Left renal pelvis (tissue), 4 donors: ENCODE results near the gene ZDHHC8. TPM values are rescaled to one million over a fixed set of nuclear protein-coding genes. Genes with fewer than 3 reads are reported as not detected.

ENCODE experiments used
- DNase-seq, 4 donors: peaks; one replicate each; pipeline ENCODE4 v3.0.0-alpha.2; 2013; ENCODE audit warnings: low read depth in 4 of 4, low spot score in 3 of 4
- polyA plus RNA-seq, 4 donors: library from polyadenylated mRNA; unstranded; fragments of 120-200 nt; gene quantifications; one replicate each; pipeline ENCODE4 v1.2.1, GENCODE V29; 2013; ENCODE audit not compliant: insufficient read length in 4 of 4

ZDHHC8 gene
- polyA plus RNA-seq, 4 donors = 32.9 to 63.5 (median 43.9) TPM

DNA sequence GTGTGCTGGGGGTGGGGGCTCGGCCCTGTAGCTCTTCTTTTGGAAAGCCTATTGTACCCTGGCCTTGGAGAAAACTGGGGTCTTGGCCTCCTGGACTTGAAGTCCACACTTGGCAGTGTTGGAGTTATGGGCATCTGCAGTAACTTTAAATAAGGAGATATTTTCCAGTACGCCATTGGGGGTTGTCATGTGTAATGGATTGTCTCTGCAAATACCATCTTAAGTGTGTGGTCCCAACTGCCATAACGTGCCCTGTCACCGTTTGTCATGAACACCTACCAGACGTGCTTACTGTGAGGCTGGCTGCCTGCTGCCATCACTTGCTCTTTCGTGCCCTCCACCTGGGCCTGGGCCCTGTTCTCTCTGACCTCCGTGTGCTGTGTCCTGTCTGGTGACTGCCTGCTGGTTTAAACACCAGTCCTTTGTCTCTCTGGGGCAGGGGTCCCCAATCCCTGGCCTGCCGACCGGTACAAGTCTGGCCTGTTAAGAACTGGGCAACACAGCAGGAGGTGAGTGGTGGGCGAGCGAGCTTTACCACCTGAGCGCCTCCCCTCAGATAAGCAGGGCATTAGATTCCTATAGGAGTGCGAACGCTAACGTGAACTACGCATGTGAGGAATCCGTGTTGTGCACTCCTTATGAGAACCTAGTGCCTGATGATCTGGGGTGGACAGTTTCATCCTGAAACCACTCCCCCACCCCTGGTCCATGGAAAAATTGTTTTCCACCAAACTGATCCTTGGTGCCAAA, 3.6 kb upstream of the ZDHHC8 start:
- DNase-seq = no peak

DNA sequence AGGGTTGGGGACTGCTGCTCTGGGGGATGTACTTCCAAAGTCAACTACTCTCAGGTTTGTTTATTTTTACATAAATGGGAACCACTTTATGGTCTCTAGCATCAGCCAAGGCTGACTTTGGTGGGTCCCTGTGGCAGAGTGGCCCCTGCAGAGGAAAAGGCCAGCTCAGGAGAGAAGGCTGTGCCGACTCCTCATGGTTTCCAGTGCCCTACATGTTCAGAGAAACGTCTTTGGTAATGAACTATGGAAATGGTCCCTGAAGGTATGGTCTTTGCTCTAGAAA, 3.0 kb upstream of the ZDHHC8 start:
- no peak for DNase-seq

DNA sequence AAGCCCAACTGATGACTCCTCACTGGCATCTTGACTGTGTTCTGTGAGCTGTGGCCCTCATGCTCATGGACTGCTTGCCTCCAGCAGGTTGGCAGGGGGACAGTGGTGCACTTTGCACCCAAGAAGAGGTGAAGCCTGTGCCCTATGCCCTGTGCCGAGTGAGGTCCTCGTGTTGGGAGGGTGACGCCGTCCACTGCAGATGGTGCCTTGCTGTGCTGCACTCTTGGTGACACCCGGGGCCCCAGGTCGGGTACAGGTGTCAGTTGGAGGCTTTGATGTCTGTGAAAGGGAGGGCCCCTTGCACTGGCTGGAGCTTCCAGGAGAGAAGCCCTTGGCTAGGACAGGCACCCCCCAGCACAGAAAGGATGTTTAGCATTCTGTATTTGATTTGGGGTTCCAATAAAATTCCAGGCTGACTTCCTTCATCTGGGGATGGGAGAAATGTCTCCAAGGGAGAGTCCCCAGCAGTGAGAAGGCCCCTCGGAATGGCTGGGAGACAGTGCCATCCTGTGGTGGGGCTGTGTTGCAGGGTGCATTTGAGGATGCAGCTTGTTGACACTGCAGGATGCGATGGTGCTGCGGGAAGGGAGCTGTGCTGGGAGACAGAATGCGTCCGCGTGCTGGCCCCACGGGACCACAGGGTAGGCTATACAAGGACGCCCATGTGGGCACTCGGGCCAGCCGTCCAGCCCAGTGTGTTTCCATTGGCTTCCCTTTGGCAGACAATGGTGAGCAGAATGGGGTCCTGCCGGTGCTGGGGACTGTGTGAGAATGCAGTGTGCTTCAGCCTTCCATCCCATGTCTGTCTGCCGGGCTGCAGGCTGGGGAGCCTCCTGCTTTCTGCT, 2.5 kb upstream of the ZDHHC8 start:
- no peak for DNase-seq

DNA sequence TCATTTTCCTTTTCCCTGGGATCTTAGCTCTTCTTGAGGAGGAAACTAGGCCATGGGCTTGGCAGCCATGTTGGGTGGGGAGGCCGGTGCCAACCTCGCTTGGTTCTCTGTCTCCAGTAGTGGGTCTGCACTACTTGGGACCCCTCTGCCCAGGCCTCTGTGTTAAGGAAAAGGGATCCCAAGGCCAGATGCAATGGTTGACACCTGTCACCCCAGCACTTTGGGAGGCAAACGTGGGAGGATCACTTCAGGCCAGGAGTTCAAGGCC, 1.9 kb upstream of the ZDHHC8 start:
- DNase-seq = no peak

DNA sequence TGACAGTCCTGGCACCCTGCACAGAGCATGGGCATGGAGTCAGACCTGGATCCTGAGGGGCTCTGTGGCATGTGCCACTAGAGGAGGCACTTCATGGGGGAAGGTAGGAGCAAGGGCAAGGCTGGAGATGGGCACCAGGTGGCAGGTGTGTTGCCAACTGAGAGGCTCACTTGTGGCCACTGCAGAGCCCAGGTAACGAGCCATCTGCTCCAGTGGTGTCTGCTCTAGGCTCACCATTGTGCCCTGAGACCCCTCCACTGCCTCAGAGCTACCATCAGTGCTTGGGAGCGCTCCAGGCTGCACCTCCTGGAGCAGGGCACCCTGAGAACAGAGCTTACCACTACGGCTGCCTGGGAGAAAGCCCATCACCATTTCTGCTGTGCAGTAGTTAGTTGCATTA, 1.3 kb upstream of the ZDHHC8 start:
- no peak for DNase-seq

DNA sequence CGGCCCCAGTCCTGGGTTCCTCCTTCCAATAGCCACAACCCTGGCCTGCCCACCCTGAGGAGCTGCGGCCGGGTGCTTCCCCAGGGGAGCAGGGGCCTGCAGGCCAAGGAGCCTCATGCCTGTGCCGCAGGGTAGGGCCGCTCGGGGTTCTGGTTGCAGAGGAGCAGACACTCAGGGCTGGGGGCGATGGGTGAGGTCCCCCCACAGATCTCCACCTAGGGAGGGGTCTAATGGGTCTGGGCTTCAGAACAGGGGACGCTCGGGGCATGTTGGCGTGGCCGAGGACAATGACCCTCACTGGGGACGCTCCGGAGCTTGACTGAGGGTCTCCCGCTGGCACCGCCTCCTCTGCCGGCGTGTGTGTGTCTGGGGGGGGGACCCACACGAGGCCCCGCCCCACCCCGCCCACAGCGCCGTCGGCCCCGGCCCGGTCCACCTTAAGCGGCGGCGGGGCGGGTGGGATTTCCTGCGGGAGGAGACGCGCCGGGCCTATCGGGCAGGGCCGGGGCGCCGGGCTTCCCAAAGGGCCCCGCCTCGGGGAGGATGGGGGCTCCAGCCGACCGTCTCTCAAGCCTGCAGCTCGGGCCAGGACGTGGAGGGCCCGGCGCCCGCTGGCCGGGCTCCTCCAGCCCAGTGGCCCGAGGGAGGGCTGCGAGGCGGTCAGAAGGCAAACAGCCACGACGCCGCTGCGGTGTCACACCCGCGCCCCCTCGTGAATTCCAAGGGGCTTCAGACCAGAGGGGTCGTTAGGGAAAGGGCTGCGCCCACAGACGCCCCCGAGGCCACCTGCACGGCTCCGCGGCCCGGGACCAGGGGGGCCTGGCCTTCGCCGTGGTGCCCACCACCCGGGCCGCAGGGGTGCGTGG, 640 bp upstream of the ZDHHC8 start:
- DNase-seq = peak; percentile 39 to 68 (median 58)

DNA sequence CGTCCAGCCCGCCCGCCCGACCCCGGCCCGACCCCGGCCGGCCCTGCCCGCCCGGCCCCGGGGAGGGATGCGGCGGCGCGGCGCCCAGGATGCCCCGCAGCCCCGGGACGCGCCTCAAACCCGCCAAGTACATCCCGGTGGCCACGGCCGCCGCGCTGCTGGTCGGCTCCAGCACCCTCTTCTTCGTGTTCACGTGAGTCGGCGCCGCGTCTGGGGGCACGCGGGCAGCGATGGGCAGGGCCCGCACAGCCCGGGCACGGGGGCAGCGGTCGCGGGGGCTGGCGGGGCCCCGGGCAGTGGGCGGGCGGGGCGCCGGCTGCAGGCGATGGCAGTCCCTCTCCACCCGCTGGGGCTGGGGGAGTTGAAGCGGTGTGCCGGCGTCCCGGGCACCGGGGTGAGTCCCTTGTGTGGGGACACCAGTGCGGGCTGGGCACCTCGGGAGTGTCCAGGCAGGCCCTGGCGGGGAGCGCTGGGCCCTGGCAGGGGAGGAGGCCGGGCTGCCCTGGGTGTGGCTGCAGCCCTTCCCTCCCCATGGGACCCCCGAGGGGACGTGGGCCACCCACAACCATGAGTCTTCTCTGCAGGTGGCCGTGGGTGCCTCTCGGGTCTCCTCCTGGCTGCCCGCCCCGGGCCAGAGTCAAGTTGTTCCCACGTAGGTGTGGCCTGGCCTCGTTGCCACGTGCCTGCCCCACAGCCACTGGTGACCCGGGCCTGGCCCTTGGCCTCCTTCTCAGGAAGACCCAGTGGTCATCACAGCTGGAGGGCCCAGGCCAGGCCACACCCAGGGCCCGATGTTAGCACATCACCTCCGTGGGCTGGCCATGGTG, 468 bp downstream of the ZDHHC8 start:
- DNase-seq = no peak

DNA sequence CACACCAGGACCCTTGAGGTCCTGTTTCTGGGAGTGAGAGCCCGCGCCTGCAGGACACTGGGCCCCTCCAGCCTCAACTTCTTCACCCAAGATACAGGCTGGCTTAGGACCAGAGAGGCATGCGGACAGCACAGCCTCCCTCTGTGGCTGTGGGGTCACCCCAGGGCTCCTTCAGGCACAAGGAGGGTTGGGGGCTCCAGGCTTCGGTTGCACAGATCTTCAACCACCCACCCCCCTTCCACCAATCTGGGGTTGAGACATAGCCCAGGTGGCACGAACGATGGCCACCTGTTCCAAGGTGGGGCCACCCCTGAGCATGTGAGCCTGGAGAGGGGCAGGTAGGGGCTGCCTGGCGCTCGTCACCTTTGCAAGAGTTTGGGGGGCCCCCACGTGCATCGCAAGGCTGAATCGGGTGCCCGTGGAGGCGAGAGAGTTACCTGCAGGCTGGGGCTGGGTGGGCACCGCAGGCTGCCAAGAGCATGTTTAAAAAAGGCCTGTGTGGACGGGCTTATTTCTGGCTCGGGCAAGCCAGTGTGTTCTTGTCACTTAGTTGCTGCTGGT, 1.2 kb downstream of the ZDHHC8 start:
- DNase-seq = no peak

DNA sequence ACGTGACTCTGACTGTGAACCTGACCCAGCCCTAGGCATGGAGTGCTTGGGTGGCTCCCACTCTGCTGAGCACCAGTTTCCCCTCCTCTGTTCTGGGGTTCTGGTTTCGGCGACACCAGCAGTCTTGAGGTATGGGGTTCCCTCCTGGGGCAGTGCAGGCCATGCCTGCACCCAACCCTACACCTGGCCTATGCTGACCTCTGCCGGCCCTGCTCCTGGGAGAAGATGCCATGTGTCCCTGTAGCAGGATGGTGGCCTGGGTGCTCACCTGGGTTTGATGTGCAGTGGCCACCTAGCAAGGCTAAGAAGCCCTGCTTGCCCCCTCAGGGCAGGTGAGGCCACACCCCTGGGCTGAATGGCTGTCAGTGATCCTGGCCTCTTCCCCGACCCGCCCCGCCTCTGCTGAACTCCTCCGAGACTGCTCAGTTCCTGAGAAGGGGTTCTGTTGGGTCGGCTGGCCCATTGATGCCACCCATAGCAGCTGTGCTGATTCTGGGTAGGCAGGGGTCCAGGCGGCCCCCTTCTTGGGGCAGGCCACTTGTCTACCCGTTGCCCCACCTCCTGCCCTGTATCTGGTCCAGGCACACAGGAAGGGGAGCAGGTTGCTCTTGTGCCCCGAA, 2.4 kb downstream of the ZDHHC8 start:
- no peak for DNase-seq

DNA sequence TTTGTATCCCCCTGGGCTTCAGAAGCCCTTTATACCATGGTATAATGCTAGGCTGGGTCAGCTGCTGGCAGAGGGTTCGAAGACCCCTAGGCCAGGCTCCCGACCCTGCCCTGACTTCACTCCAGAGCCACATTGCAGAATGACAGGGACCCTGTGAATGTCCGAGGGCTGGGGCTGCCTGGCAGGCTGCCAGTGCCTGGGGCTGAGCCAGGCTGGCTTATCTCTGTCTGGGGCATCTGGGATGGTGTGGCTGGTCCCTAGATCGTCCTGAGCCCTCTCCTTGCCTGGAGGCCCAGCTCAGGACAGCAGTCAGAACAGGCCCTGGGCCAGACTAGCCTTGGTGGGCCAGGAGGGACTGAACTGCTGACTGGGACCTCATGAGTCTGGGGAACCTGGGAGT, 3.7 kb downstream of the ZDHHC8 start:
- no peak for DNase-seq

DNA sequence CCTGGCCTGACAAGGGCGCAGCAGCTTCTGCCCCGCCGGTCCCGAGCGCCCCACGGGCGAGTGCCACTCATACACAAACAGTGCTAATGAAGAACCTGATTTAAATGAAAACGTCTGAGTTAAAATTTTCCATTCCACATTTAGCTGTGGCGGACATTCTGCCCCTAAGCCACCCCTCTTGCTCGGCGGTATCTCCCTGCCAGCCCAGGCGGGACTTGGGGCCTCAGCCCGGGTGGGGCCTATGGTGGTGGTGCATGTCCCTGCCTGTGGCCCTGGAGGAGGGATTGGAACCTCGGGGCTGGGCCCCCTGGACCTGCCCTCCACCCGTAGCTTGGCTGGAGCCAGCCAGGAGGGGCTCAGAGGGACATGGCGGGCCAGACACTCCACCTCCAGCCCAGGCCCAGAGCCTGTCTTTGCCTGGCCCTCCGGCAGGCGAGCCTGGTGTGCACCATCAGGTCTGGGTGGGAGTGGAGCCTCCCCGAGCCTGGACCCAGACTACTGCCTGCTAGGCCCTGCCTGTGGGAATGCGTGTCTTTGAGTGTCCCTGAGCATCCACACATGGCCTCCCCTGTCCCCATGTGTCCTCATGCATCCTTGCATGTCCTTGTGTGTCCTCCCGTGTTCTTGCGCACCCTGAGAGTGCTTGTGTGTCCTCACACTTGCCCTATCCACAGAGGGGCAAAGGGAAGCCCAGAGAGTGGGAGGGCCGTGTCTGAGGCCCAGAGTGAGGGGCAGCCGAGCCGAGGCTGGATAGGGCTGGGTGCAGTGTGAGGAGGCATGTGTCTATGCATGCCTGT, 4.4 kb downstream of the ZDHHC8 start:
- DNase-seq = no peak

DNA sequence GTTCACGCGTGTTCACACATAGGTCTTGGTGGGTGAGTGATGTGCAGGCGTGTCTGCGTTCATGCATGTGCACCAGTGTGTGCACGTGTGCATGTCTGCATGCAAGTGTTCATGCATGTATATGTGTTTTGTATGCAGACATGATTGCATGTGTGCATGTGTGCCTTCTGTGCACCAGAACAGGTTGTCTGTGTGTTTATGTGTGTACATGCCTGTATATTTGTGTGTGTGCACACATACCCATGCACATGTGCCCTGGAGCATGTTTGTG, 4.9 kb downstream of the ZDHHC8 start:
- no peak for DNase-seq

DNA sequence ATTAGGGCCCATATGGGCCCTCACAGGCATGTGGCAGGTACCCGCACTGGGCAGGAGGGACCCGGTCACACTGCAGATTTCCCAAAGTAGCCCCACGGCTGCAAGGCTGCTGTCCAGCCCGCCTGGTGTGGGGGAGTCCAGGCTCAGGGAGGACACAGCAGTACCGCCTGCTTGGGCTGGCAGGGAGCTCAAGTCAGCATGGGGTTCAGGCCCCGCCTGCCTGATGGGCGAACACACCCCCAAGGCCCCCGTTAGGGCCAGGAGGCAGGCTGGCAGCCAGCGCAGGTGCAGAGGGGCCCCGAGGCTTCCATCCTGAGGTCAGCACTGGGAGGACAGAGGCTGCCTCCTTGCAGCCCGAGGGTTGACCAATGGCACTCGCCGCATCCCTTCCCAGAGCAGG, 5.5 kb downstream of the ZDHHC8 start:
- DNase-seq = no peak

DNA sequence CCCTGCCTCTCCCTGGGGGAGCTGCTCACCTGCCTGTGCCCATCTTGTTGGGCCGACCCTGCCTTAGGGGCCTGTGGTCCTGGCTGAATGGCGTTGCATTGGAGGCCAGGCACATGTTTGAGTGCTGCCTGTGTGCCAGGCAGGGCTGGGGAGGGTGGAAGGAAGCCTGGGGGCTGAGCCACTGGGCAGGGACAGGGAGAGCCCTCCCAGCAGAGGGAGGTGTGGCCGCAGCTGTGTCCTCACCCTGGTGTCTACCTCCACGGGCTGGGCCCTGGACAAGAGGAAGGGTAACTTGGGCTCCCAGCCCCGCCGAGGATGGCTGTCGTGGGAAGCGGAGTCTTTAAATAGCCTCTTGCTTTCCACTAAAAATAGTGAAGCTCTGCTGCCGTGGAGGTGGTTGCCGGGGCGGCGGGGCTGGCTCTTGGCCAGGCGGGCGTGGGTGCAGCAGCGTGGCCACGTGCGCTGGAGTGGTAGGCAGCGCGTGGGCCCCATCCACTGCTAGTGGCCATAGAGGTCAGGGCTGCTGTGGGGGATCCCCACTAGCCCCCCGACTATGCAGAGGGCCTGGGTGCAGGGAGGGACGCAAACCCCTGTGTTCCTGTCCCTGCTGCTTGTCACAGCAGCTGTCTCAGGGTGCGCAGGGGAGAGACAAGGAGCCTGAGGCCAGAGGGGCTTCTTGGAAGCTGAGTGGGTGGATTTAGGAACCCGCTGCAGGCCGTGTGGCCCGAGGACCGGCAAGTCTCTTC, 6.2 kb downstream of the ZDHHC8 start:
- DNase-seq = no peak

DNA sequence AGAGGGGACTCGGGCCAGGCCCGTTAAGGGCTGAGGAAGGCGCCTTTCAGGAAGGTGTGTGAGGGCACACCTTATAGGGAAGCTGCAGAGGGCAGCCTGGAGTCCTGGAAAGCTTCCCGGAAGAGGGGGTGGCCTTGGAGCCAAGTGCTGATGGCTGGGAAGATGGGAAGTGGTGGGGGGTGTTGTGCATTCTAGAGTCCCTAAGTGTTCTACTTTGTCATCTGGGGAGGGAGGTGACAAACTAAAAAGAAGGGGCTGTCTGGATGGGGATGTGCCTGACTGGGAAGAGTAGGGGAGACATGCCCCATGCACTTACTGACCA, 6.8 kb downstream of the ZDHHC8 start:
- no peak for DNase-seq

DNA sequence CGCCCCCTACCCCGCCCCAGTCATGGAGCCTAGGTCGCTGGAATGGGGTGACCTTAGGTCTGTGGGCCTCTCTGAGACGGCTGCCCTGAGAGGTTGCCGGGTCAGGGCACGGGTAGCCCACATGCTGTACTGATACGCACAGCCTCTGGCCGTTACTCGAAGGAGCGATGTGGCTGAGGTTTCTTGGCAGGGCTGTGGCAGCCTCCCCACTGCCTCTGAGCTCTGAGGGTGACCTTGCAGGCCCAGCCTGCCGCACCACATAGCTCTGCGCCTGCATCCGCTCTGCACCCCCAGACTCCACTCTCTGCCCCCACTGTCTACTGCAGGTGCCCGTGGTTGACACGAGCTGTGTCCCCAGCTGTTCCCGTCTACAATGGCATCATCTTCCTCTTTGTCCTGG, 7.3 kb downstream of the ZDHHC8 start:
- no peak for DNase-seq

DNA sequence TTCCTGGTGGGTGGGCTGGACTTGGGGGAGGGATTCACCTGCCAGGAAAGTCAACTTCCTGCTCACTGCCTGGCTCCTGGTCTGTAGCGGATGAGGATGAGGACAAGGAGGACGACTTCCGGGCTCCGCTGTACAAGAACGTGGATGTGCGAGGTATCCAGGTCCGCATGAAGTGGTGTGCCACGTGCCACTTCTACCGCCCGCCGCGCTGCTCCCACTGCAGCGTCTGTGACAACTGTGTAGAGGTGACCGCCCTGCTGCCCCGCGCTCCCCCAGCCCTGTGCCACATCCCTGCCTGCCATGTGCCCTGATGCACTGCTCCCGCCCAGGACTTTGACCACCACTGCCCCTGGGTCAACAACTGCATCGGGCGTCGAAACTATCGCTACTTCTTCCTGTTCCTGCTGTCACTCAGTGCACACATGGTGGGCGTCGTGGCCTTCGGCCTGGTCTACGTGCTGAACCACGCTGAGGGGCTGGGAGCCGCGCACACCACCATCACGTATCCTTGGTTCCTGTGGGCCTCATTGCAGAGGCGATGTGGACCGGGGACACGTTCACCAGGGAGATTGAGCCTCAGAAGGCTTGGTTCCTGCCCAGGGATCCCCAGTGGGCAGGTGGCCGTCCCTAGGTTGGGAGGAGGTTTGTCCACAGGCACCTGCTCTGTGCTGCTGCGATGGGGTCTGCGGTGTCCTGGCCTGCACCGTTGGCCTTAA, 7.9 kb downstream of the ZDHHC8 start:
- DNase-seq = no peak

DNA sequence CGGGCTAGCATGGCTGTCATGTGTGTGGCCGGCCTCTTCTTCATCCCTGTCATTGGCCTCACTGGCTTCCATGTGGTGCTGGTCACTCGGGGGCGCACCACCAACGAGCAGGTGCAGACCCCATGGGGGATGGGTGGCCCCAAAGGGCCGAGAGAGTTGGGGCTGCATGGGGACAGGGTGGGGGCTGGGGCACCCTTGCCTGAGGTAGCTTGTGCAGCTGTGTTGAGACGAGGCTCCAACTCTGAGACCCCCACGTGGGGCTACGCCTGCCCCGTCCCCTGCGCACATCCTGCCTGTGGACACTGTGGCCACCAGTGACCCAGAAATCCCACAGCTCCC, 8.5 kb downstream of the ZDHHC8 start:
- DNase-seq = no peak
